VCaP (cell line): ENCODE results near the gene TBATA.

Experiments
- H3K27ac ChIP-seq: fragments of 450-650 bp; 2 replicates; pipeline ENCODE4 v1.5.1; 2017
- CTCF ChIP-seq: fragments of 450-650 bp; conservative IDR thresholded peaks from 2 replicates; pipeline ENCODE4 v1.5.1; 2017; ENCODE audit warnings: mild to moderate bottlenecking, moderate library complexity

The TBATA gene

GRCh38 chr10:70807556-70807955 is 22.4 kb upstream of the TBATA start:
- no peak for TF ChIP-seq CTCF
- H3K27ac ChIP-seq, result no peak overlapping the region

GRCh38 chr10:70806841-70807240 is 21.7 kb upstream of the TBATA start:
- H3K27ac ChIP-seq, result no peak overlapping the region
- no peak for TF ChIP-seq CTCF

GRCh38 chr10:70805619-70806215 is 20.5 kb upstream of the TBATA start:
- H3K27ac ChIP-seq, result no peak overlapping the region
- TF ChIP-seq CTCF, result no peak

GRCh38 chr10:70804421-70804808 is 19.2 kb upstream of the TBATA start:
- peak overlapping the region; percentile 37 for H3K27ac ChIP-seq
- TF ChIP-seq CTCF, result no peak

- H3K27ac ChIP-seq, result peak overlapping the region; percentile 37
- TF ChIP-seq CTCF, result no peak
Observed at GRCh38 chr10:70803775-70804420, 18.7 kb upstream of the TBATA start.

- TF ChIP-seq CTCF, result no peak
- no peak overlapping the region for H3K27ac ChIP-seq
Observed at GRCh38 chr10:70801854-70802253, 16.7 kb upstream of the TBATA start.

GRCh38 chr10:70799124-70799523 is 13.9 kb upstream of the TBATA start:
- TF ChIP-seq CTCF, result no peak

More at GRCh38 chr10:70799124-70799523, 13.9 kb upstream of the TBATA start:
- H3K27ac ChIP-seq, result no peak overlapping the region
